ENCODE data around the gene GPR146. TPM values are rescaled to one million over a fixed set of nuclear protein-coding genes. Genes with fewer than 3 reads are reported as not detected.

GPR146 gene
- total and polyA plus RNA-seq, 2 of the 4 experiments (the other 2 are of a cell fraction): 2.2 to 3.4 TPM

- no peak for TF ChIP-seq MAFK (IDR thresholded peaks at IDR 0.05; ENCODE audit: low read depth, low read length)
Observed at GRCh38 chr7:1078519-1078918, 34.2 kb downstream of the GPR146 start (continued).

- Histone ChIP-seq H4K91ac (ENCODE audit: insufficient read depth, low read depth, low read length) (no peak overlapping the region), H2BK20ac (ENCODE audit: low read depth, low read length) (no peak overlapping the region), H4K8ac (ENCODE audit: low read depth in 2 of 2, low read length in 2 of 2) (no peak overlapping the region), H3K27me3 (ENCODE audit: control insufficient read depth, insufficient read depth, low read length) (no peaks in the 10 kb centered on the region), H3K27ac (ENCODE audit: insufficient read depth, low read length) (no peak overlapping the region), H3K9me3 (ENCODE audit: control insufficient read depth, insufficient read depth, low read length) (no peaks in the 10 kb centered on the region), H2AK9ac (replicated peaks; ENCODE audit: low read depth, low read length, poor library complexity) (no peak overlapping the region), H3K4me2 (ENCODE audit: low read depth, low read length) (no peak overlapping the region), H2AFZ (replicated peaks; ENCODE audit: low read length, poor library complexity) (no peak overlapping the region), H4K20me1 (ENCODE audit: insufficient read depth, low read length) (peaks cover 64% of the 10 kb centered on the region), H3K23ac (ENCODE audit: low read depth, low read length) (no peak overlapping the region), H3K14ac (replicated peaks; ENCODE audit: low read depth, low read length) (no peak overlapping the region), H3K18ac (ENCODE audit: low read depth, low read length) (no peak overlapping the region), H3K4ac (ENCODE audit: low read depth, low read length) (no peak overlapping the region), H3K4me3 (ENCODE audit: insufficient read depth, low read depth, low read length) (no peak overlapping the region), H2BK120ac (ENCODE audit: low read depth, low read length) (no peak overlapping the region), H3K9me1 (ENCODE audit: insufficient read depth, low read length) (no peaks in the 10 kb centered on the region), H4K5ac (ENCODE audit: low read depth, low read length) (no peak overlapping the region), H3K4me1 (ENCODE audit: control insufficient read depth, insufficient read depth, low read length) (peaks cover 6% of the 10 kb centered on the region), H3K36me3 (ENCODE audit: control insufficient read depth, insufficient read depth, low read length) (no peaks in the 10 kb centered on the region), H3K56ac (ENCODE audit: extremely low read depth, insufficient read depth, low read length) (no peak overlapping the region), H2BK5ac (ENCODE audit: low read depth, low read length, poor library complexity, severe bottlenecking) (no peak overlapping the region), H2BK15ac (ENCODE audit: low read depth, low read length) (no peak overlapping the region), H3K9ac (ENCODE audit: low read depth, low read length) (no peak overlapping the region), H2AK5ac (ENCODE audit: low read depth, low read length) (no peak overlapping the region), H3K79me1 (ENCODE audit: low read depth in 1 of 2, low read length in 2 of 2) (peaks cover 0 to 5% of the 10 kb centered on the region in 2 experiments; a peak in 1 of 4 replicates)
- in situ Hi-C loops (cut with MboI; ENCODE audit: low sequenced_read_pairs) (no loop called here), dilution Hi-C loops (cut with HindIII; ENCODE audit: low sequenced_read_pairs, unreplicated experiment) (no loop called here), intact Hi-C loops (cut with micrococcal nuclease) (no loop called here)
- ATAC-seq (ENCODE audit: low read depth) (no peak), DNase-seq (no peak)
- ChIA-PET CTCF (no interaction called here), POLR2A (ENCODE audit: unreplicated experiment) (no interaction called here)
- TF ChIP-seq POLR2A (IDR thresholded peaks at IDR 0.05; ENCODE audit: low read depth, low read length): no peak
- no TSS peak for BruUV-seq (replicated peaks)
- WGBS, 2 experiments (ENCODE audit: extremely low coverage in 2 of 2, insufficient read length in 1 of 2): 100% methylated on average over 2 of the region's 15 CpGs; no CpG with 5 or more reads in 1 of the 2 experiments
Observed at GRCh38 chr7:1078985-1079384, 34.6 kb downstream of the GPR146 start.
